Dedifferentiated amniotic fluid mesenchymal stem cell (primary cell): ENCODE measurements around the gene PTGES2.

Source experiments
- DNase-seq: peaks from one replicate; pipeline ENCODE4 v3.0.0-alpha.2; 2016; ENCODE audit errors: extremely low spot score

The PTGES2 gene

GRCh38 chr9:128127568-128127989, at the start of gene PTGES2:
PTGES2 (minus strand) TSS chr9:128127729; CDS start chr9:128127717, 12 bp downstream.
- peak; percentile 77 for DNase-seq

- DNase-seq, result no peak
Measured at GRCh38 chr9:128175726-128176125, 48.2 kb upstream of the PTGES2 start.

- DNase-seq, result peak; percentile 69
Measured at GRCh38 chr9:128175102-128175563, 47.6 kb upstream of the PTGES2 start.

GRCh38 chr9:128174062-128174461, 46.5 kb upstream of the PTGES2 start:
- no peak for DNase-seq

GRCh38 chr9:128169925-128170324, 42.4 kb upstream of the PTGES2 start:
- DNase-seq, result no peak

- no peak for DNase-seq
Measured at GRCh38 chr9:128169492-128169891, 42.0 kb upstream of the PTGES2 start.

GRCh38 chr9:128168731-128169308, 41.3 kb upstream of the PTGES2 start:
- DNase-seq, result no peak

- DNase-seq, result no peak
Measured at GRCh38 chr9:128167209-128167608, 39.7 kb upstream of the PTGES2 start.

- DNase-seq, result no peak
Measured at GRCh38 chr9:128166169-128166568, 38.6 kb upstream of the PTGES2 start.

GRCh38 chr9:128164307-128164885, 36.9 kb upstream of the PTGES2 start:
- DNase-seq, result no peak

GRCh38 chr9:128163523-128164306, 36.2 kb upstream of the PTGES2 start:
- no peak for DNase-seq

- DNase-seq, result no peak
Measured at GRCh38 chr9:128163027-128163515, 35.5 kb upstream of the PTGES2 start.

GRCh38 chr9:128162215-128163026, 34.9 kb upstream of the PTGES2 start:
- no peak for DNase-seq

- no peak for DNase-seq
Measured at GRCh38 chr9:128161215-128161902, 33.8 kb upstream of the PTGES2 start.

GRCh38 chr9:128160603-128160987, 33.1 kb upstream of the PTGES2 start:
- DNase-seq, result no peak

- DNase-seq, result peak; percentile 81
Measured at GRCh38 chr9:128159784-128160602, 32.5 kb upstream of the PTGES2 start, which contains the start of gene BBLN. BBLN (plus strand) TSS chr9:128160265; CDS start chr9:128160408, 143 bp downstream.

- no peak for DNase-seq
Measured at GRCh38 chr9:128159522-128159783, 31.9 kb upstream of the PTGES2 start.

- no peak for DNase-seq
Measured at GRCh38 chr9:128155736-128156500, 28.4 kb upstream of the PTGES2 start.

- no peak for DNase-seq
Measured at GRCh38 chr9:128153947-128154695, 26.6 kb upstream of the PTGES2 start.
